Mesenteric fat pad (tissue), 1 donor: ENCODE data around the gene MEGF6. TPM values are rescaled to one million over a fixed set of nuclear protein-coding genes. Genes with fewer than 3 reads are reported as not detected.
"Not testable (repeated sequence)": the region's sequence is repeated elsewhere in the genome, so short reads cannot be mapped to it uniquely, and the experiment has no call there.

Experiments
- DNase-seq: peaks from one replicate; pipeline ENCODE4 v3.0.0-alpha.2; 2020; ENCODE audit warnings: low spot score
- total RNA-seq: library from RNA; stranded (reverse); fragmentation: NEBNext Ultra II Directional; extraction: Animal tissue kit (Norgen Biotek cat#: 25700); gene quantifications from one replicate; pipeline ENCODE4 v1.2.1, GENCODE V29; 2021
- donor health status: DM: yes; HTN: yes; CAD: no.

Gene MEGF6
- total RNA-seq, 1 donor from 2014 or later = 61.1 TPM

GRCh38 chr1:3596663-3597598, 14.4 kb downstream of the MEGF6 start:
- no peak for DNase-seq

- DNase-seq = no peak
Observed at GRCh38 chr1:3595949-3596348, 15.4 kb downstream of the MEGF6 start.

GRCh38 chr1:3594706-3595377, 16.5 kb downstream of the MEGF6 start:
- DNase-seq = no peak

GRCh38 chr1:3593745-3594144, 17.6 kb downstream of the MEGF6 start:
- DNase-seq = no peak

GRCh38 chr1:3593334-3593733, 18.0 kb downstream of the MEGF6 start:
- no peak for DNase-seq

GRCh38 chr1:3590951-3591865, 20.1 kb downstream of the MEGF6 start:
- DNase-seq = no peak

- no peak for DNase-seq
Observed at GRCh38 chr1:3590139-3590763, 21.1 kb downstream of the MEGF6 start.

- DNase-seq = no peak
Observed at GRCh38 chr1:3588395-3588794, 22.9 kb downstream of the MEGF6 start.

- no peak for DNase-seq
Observed at GRCh38 chr1:3586986-3587759, 24.1 kb downstream of the MEGF6 start.

GRCh38 chr1:3585940-3586568, 25.3 kb downstream of the MEGF6 start:
- no peak for DNase-seq

GRCh38 chr1:3585353-3585868, 25.9 kb downstream of the MEGF6 start:
- DNase-seq = not testable (repeated sequence)

- no peak for DNase-seq
Observed at GRCh38 chr1:3584915-3585314, 26.4 kb downstream of the MEGF6 start.

- DNase-seq = not testable (repeated sequence)
Observed at GRCh38 chr1:3583751-3584150, 27.6 kb downstream of the MEGF6 start.

- DNase-seq = no peak
Observed at GRCh38 chr1:3581296-3582036, 29.8 kb downstream of the MEGF6 start.

- DNase-seq = no peak
Observed at GRCh38 chr1:3580231-3580630, 31.1 kb downstream of the MEGF6 start.

GRCh38 chr1:3579626-3580025, 31.7 kb downstream of the MEGF6 start:
- no peak for DNase-seq

- DNase-seq = no peak
Observed at GRCh38 chr1:3578906-3579305, 32.4 kb downstream of the MEGF6 start.

GRCh38 chr1:3578433-3578805, 32.9 kb downstream of the MEGF6 start:
- no peak for DNase-seq
